Prostate gland (tissue), 2 donors: Measurements from ENCODE around the gene RNASE12. TPM values are rescaled to one million over a fixed set of nuclear protein-coding genes. Genes with fewer than 3 reads are reported as not detected.

Experiments used
- DNase-seq: peaks from one replicate; pipeline ENCODE4 v3.0.0-alpha.2; 2019; ENCODE audit warnings: low spot score
- H3K27ac ChIP-seq, 2 donors: fragments of 200-600 bp; sonication (generic); 2 replicates each; pipeline ENCODE4 v1.5.1; 2017 to 2019
- H3K27me3 ChIP-seq: fragments of 200-600 bp; sonication (generic); replicated peaks from 2 replicates; pipeline ENCODE4 v1.5.1; 2019; ENCODE audit not compliant: insufficient read depth
- H3K36me3 ChIP-seq, 2 donors: fragments of 200-600 bp; sonication (generic); 1 replicate in 1 of 2; 2 replicates in 1 of 2; pipeline versions ENCODE4 v1.5.1 to v1.8.1; 2017 to 2019
- H3K4me1 ChIP-seq: fragments of 200-600 bp; sonication (generic); replicated peaks from 2 replicates; pipeline ENCODE4 v1.5.1; 2019
- H3K4me3 ChIP-seq, 2 donors: fragments of 200-600 bp; sonication (generic); 2 replicates each; pipeline ENCODE4 v1.5.1; 2017 to 2019
- H3K9me3 ChIP-seq: fragments of 200-600 bp; sonication (generic); 2 replicates; pipeline ENCODE4 v1.5.1; 2017
- CTCF ChIP-seq, 4 experiments: fragments of 200-600 bp in 2 of 4; fragments of 450-650 bp in 2 of 4; sonication (generic) in 2 of 4; IDR thresholded peaks; 1 replicate in 3 of 4; 2 replicates in 1 of 4; pipeline ENCODE4 v1.5.1; 2016 to 2019; ENCODE audit warnings: antibody characterized with exemption in 4 of 4, mild to moderate bottlenecking in 2 of 4, moderate library complexity in 2 of 4
- POLR2A ChIP-seq: fragments of 450-650 bp; IDR thresholded peaks from one replicate; pipeline ENCODE4 v1.6.1; 2016; ENCODE audit warnings: antibody characterized with exemption, mild to moderate bottlenecking
- POLR2AphosphoS5 ChIP-seq: sonication (generic); formaldehyde crosslinking; IDR thresholded peaks from one replicate; pipeline ENCODE4 v1.6.1; 2017; ENCODE audit warnings: antibody characterized with exemption
- WGBS: methylation state at CpG from one replicate; pipeline ENCODE4 v1.1.5; 2018; 5-methylcytosine and 5-hydroxymethylcytosine counted together
- intact Hi-C: fragments of 100-400 bp; cut with DNase I; formaldehyde crosslinking; loops from one replicate; pipeline ENCODE4 v1.14.2; 2022
- total RNA-seq, 2 donors: library from RNA; depleted of rRNA; stranded (reverse); fragments of >200 nt; gene quantifications; one replicate each; pipeline ENCODE4 v1.1.0, GENCODE V29; 2016

The RNASE12 gene
- total RNA-seq, 2 donors from 2014 or later: not detected

- no peak for TF ChIP-seq POLR2A
- no peak for TF ChIP-seq POLR2AphosphoS5
- no peak for TF ChIP-seq CTCF (IDR thresholded peaks at IDR 0.05)
- Histone ChIP-seq H3K36me3 (no peaks in the 10 kb centered on the region), H3K27ac (no peak overlapping the region), H3K4me1 (peaks cover 5% of the 10 kb centered on the region), H3K27me3 (no peaks in the 10 kb centered on the region), H3K4me3 (peak overlapping the region; percentile 3 to 14), H3K9me3 (no peaks in the 10 kb centered on the region)
- intact Hi-C loops: loop anchor here (5.0 kb wide), 1 partner anchor 52 kb away; the partner anchor contains the start of gene RNASE4
- WGBS: 5% methylated on average over 23 of the region's 23 CpGs
- DNase-seq: peak; percentile 15
These were observed 39.3 kb upstream of the RNASE12 start for GRCh38 chr14:20630340-20631022.

- no peak for TF ChIP-seq CTCF (IDR thresholded peaks at IDR 0.05)
- TF ChIP-seq POLR2A: no peak
- TF ChIP-seq POLR2AphosphoS5: no peak
- Histone ChIP-seq H3K36me3 (no peaks in the 10 kb centered on the region), H3K27me3 (no peaks in the 10 kb centered on the region), H3K4me1 (peaks cover 5% of the 10 kb centered on the region), H3K9me3 (no peaks in the 10 kb centered on the region), H3K27ac (no peak overlapping the region), H3K4me3 (no peak overlapping the region)
- 50% methylated on average over 10 of the region's 10 CpGs for WGBS
- no peak for DNase-seq
- intact Hi-C loops: no loop called here
These were observed 37.1 kb upstream of the RNASE12 start for GRCh38 chr14:20628063-20628854.

- H3K4me3 ChIP-seq: no peak overlapping the region
- H3K27me3 ChIP-seq: no peaks in the 10 kb centered on the region
- no peak overlapping the region for H3K27ac ChIP-seq
- no peak for DNase-seq
- H3K4me1 ChIP-seq: peaks cover 4% of the 10 kb centered on the region
- no peaks in the 10 kb centered on the region for H3K36me3 ChIP-seq
- H3K9me3 ChIP-seq: no peaks in the 10 kb centered on the region
- intact Hi-C loops: no loop called here
- no peak for TF ChIP-seq CTCF (IDR thresholded peaks at IDR 0.05)
- TF ChIP-seq POLR2AphosphoS5: no peak
- TF ChIP-seq POLR2A: no peak
- 37% methylated on average over 5 of the region's 5 CpGs for WGBS
These were observed 36.3 kb upstream of the RNASE12 start for GRCh38 chr14:20627346-20628027.

GRCh38 chr14:20626274-20626673 is 35.1 kb upstream of the RNASE12 start:
- Histone ChIP-seq H3K27me3 (no peaks in the 10 kb centered on the region), H3K27ac (no peak overlapping the region), H3K9me3 (no peaks in the 10 kb centered on the region), H3K36me3 (no peaks in the 10 kb centered on the region), H3K4me1 (no peaks in the 10 kb centered on the region), H3K4me3 (no peak overlapping the region)
- TF ChIP-seq POLR2A (no peak), POLR2AphosphoS5 (no peak), CTCF (IDR thresholded peaks at IDR 0.05) (no peak)
- intact Hi-C loops: no loop called here
- WGBS: 24% methylated on average over 12 of the region's 12 CpGs
- DNase-seq: no peak
